ENCODE data around the gene C1orf50. TPM values are rescaled to one million over a fixed set of nuclear protein-coding genes. Genes with fewer than 3 reads are reported as not detected.
A peak's percentile ranks its signal among the peaks of the same experiment; 100 is the strongest.
"Not testable (repeated sequence)": the region's sequence is repeated elsewhere in the genome, so short reads cannot be mapped to it uniquely, and the experiment has no call there.

The C1orf50 gene
- 5.9 TPM for total RNA-seq

DNA sequence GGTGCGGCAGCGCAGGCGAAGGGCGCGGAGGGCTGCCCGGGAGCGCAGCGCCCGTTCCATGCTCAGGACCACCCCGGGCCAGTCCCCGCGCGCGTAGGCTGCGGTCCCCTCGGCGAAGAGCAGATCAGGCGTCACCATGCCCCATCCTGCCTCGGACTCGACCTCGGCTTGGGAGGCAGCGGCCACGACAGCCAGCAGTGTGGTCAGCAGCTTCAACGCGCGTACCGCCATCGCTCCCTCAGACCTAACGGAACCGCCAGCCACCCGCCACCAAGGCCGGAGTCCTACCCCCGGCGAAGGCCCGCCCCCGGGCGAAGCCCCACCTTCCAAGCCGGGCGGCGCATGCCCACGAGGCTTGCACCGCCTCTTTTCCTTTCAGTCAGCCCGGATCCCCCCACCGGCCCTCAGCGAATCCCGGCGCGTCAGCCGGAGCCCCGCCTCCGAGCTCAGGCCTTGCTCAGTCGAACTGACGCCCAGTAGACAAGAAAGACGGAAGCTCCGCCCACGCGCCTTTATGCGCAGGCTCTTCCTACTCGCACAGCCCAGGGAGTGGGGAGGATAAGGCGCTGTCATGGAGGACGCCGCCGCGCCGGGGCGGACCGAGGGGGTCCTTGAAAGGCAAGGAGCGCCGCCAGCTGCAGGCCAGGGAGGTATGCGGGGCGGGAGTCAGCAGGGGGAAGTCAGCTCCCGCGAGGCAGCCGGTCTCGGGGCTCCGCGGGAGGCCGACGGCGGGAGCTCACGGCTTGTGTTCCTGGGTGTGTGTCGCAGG lies at the start of gene C1orf50, which contains the start of gene P3H1:
Gene C1orf50, plus strand, starts transcription at position 509 of the 769 bp plus-strand sequence. Its CDS starts 63 bp downstream, at position 572.
Gene P3H1, minus strand, starts transcription at position 288 of the 769 bp plus-strand sequence. Its CDS starts 57 bp downstream, at position 231.
- DNase-seq = peak; percentile 100

DNA sequence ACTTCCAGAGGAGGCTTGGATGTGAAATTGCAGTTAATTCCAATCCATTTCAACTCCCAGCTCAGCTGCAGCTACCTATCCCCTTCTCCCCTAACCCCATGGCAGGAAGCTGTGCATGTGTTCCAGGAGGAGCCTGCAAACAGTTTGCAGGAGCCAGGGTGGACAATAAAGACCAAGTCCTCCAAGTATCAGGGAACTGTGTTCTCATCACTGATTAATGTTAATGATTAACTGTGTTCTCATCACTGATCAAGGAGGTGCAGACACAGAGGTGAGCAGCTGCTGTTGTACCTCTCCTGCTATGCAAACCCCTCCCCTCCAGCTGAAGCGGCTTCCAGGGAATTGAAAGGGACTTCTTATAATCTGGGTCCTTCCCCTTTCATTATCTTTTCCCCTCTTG lies 46.2 kb upstream of the C1orf50 start:
- DNase-seq = no peak

DNA sequence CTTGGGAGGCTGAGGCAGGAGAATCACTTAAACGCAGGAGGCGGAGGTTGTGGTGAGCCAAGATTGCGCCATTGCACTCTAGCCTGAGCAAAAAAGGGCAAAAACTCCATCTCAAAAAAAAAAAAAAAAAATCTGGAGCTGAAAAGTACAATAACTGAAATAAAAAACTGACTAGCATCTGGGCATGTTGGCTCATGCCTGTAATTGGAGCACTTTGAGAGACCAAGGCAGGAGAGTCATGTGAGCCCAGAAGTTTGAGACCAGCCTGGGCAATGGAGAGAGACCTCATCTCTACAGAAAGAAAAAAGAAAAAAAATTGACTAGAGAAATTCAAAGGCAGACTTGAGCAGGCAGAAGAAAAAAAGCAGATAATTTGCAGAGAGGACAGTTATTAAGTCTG lies 45.1 kb upstream of the C1orf50 start:
- DNase-seq = no peak

DNA sequence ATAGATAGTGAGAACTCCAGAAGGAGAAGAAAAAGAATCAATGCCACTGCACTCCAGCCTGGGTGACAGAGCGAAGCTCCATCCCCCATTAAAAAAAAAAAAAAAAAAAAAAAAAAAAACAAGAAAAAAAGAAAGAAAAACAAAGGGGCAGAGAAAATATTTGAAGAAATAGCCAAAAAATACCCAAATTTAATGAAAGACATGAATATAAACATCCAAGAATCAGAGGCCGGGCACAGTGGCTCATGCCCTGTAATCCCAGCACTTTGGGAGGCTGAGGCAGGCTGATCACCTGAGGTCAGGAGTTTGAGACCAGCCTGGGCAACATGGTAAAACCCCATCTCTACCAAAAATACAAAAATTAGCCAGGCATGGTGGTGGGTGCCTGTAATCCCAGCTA lies 44.6 kb upstream of the C1orf50 start:
- DNase-seq = not testable (repeated sequence)

DNA sequence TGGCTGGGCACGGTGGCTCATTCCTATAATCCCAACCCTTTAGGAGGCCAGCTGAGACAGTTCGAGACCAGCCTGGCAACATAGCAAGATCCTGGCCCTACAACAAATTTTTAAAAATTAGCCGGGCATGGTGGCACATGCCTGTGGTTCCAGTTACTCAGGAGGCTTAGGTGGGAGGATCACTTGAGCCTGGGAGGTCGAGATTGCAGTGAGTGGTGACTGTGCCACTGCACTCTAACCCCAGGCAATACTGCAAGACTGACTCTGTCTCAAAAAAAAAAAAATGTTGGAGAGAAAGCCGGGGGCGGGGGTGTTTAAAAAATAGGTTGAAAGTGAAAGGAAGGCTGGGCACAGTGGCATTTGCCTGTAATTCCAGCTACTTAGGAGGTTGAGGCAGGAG lies 43.5 kb upstream of the C1orf50 start:
- DNase-seq = no peak

DNA sequence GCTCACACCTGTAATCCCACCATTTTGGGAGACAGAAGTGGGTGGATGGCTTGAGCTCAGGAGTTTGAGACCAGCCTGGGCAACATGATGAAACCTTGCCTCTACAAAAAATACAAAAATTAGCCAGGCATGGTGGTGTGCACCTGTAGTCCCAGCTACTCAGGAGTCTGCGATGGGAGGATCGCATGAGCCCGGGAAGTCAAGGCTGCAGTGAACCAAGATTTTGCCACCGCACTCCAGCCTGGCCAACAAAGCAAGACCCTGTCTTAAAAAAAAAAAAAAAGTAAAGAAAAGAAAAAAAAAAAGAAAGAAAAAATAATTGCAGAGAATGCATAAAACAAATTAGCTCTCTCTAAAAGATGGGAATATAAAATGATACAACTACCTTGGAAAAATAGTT lies 41.2 kb upstream of the C1orf50 start:
- DNase-seq = not testable (repeated sequence)

DNA sequence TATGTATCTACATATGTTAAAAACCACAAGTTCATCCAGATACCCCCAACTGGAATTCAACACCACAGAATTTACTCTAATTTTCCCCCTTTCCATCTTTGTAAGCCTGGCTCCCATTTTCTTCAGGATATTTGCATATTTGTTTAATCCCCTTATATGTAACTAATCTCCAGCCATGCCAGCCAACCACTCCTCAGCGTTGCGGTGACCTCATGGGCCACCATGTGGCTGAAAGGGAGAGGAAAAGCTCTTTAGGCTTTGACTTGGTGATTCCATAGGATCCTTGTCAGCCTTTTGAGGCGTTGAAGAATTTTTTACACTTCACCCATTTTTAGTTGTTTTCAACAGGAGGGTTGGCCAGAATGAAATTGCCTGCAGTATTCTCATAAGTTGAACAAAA lies 37.0 kb upstream of the C1orf50 start:
- DNase-seq = no peak

DNA sequence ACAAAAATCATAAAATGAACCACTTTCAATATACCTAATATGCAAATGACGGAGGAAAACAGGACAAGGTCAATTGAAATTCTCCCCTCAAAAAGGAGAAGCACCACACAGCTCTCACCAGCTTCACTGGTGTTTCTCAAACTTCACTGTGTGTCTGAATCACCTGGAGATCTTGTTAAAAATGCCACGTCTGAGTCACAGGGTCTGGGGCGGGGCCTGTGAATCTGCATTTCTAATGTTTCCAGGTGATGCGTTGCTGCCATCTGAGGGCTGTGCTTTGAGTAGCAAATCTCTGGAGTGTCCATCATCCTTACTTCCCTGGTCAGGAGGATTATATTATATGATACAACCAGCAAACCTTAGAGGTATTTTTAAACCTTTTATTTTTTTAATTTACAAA lies 36.1 kb upstream of the C1orf50 start:
- no peak for DNase-seq

DNA sequence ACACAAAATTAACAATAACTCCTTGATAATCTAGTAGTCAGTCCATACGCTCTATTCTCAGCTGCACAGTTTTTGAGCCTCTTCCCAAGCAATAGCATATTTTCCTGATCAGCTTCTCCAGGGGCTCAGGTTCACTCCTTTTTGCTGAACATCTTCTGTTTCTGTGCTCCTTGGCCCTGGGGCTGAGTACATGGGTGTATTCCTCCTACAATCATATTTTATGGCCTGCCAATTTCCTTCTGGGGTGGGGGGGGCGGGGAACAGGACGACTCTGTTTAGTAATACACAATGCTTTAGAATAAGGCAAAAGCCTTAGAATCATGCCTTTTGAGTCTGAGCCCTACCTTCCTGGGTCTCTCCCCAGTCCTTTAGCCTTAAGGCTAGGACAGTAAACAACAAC lies 35.5 kb upstream of the C1orf50 start:
- DNase-seq = no peak

DNA sequence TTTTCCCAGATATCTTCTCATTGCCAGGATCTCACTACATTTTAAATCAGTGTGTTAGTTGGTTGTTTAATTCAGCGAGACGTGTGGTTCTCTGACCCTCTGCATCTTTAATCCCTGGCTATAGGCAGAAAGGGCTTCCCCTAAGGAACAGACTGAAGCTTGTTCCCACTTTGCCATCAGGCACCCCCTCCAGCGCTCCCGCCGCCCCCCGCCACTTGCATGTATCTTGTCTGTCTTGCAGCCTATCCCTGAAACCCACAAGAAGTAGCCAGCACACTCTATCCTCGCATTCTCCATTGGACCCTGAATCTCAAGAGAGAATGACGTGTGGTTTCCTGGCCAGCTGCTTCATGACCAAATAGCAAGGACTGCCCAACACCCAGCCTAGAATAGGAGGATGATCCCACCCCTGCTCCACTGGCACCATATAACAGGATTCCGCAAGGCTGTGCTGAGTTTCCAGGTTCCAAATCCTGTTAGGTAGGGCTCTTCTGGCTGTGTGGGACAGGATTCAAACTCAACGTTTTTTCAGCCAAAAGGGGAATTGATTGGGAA lies 34.8 kb upstream of the C1orf50 start:
- DNase-seq = no peak

DNA sequence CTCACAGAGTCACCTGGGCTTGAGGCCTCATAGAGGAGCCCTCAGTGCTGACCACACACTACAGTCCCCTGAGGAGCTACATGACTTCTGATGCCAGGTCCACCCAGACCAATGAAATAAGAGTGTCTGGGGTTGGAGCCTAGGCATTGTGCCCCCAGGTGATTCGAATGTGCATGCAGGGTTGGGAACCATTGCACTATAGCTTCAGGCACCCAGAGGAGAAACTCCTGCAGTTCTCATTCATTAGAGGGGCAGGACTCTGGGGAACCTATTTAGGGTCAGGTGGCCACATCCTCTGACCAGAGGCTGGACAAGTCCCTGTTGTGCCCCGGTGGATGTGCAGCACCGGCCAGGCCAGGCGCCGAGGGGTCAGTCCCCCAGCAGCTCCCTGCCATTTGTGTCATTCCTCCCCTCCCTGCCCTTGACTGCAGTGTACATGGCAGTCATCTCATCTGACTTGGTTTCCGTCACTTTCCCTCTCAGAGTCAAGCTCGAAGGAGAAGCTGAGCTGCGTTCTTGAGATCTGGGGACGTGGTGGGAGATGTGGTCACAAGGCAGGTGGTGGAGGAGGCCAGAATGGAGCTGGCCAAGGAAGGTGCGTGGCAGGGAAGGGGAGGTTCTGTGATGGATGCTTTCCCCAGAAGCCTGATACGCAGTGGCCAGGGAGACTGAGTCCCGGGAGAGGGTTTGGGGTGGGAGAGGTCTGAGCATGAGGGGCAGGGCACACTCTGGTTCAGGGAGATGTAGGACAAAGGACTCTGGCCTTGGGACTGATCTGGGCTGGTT lies 33.4 kb upstream of the C1orf50 start:
- DNase-seq = no peak

DNA sequence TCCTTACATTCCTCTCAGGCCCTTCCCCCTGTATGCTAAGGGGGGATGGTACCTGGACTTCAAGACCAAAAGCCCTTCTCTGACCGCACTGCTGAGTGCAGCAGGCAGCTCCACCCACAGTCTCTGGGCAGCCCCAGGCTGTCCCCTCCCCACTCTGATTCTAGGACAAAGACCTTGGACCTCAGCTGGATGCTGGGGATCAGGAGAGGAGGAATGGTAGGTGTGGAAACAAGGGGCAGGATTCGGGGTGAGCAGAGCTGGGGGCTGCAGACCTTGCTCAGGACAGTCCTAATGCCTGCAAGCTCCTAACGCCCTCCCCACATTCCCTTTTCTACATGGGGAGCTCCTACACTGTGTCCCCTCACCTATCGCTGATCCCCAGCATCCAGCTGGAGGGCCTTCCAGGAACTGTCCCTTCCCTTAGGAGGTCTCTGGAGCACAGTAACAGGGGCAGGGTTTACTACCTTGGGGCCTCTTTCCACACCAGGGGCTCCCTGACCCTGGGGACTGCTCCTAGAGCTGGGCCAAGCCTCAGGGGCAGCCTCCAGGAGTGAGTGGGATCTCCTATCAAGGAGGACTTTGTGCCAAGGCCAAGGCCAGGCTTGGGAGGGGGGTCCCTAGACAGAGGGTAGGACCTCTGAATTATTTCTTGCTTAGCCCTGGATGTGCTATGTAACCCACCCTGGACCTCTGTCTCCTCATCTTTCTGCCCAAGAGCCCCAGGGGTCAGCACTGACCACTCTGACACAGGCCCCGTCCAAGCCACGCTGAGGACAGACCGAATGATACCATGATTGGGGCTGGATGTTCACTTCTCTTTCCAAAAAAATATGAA lies 32.6 kb upstream of the C1orf50 start:
- DNase-seq = no peak

DNA sequence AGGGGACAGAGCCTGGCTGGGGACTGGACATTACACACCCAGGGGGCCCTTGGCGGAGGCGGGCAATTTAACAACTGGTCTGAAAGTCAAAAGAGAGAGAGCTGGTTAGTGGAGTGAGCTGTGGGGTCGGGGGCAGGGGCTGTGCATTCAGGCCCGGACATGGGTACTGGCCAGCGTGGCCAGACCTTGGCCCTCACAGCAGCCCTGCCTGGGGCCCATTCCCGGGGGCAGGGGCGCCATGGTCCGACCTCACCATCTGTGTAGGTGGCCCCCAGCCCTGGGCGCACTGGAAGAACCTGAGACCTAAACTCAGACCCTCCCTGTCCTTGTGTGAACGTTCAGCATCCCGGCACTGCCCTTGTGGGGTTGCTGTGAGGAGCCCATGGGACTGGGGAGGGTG lies 32.0 kb upstream of the C1orf50 start:
- DNase-seq = no peak

DNA sequence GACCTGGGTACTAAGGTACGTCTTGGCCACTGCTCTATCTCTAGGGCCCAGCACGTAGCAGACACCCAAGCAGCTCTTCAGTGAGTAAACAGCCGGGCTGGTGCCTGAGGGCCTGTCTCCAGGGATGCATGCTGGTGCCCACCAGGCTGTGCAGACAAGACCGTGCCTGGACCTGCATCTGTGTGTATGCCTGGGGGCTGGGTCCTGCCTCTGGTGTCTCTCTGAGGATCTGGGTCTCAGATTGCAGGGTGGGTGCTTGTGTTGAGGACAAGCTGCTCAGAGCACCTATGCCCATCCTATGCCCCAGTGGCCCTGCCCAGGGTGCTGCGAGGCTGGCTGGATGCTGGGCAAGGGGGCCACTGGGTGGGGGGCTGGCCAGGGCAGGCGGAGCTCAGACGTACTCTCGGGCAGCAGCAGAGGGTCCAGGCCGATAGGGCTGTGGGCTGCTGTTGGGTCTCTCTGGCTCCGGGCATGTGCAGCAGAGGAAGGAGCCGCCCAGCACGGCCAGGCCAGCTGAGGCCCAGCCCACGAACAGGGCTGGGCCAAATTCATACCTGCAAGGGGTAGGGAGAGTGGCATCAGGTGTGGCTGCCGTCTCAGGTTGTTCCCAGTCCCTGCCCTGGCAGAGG lies 31.5 kb upstream of the C1orf50 start:
- no peak for DNase-seq

DNA sequence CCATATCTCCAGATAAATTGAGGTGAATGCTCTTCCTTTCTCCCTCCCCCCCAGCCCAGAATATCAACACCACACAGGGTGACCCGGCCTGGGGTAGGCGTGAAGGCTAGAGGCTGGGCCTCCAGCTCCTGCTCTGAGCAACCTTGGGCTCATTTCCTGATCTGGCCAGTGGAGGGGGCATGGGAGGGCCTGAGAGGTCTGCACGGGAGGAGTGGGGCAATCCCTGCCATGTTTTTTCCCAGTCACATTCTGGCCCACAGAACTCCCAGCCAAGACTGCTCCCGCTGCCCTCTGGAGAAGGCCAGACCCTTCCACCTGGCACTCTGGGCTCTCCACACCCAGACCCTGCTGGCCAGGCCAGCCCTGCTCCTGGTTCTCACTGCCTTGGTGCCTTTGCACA lies 30.9 kb upstream of the C1orf50 start:
- no peak for DNase-seq

DNA sequence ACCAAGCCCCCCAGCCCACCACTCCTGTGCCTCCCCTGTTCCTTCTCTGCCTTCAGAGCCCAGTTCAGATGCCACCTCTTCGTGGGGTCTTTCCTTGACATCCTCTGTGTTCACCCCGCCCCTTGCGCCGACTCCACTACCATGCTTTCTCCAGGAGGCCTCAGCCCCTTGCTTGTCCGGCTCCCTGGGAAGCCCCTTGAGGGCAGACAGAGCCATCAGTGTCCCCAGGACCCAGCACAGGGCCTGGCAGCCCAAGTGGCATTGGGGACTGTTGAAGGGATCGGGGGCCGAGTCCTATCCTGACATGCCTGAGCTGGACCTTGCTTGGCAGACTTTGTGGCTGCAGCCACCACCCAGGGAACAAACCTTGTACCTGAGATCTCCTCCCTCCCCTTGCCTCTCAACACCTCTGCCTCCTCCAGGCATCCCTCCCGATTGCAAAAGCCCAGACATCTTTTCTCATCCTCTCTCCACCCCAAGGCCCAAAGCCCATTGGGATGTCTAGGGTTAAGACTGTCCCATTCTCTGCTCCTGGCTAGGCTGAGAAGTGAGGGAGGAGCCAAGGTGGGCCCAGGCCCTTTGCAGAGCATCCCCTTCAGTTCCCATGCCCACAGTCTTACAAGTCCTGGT lies 30.4 kb upstream of the C1orf50 start:
- DNase-seq = no peak

DNA sequence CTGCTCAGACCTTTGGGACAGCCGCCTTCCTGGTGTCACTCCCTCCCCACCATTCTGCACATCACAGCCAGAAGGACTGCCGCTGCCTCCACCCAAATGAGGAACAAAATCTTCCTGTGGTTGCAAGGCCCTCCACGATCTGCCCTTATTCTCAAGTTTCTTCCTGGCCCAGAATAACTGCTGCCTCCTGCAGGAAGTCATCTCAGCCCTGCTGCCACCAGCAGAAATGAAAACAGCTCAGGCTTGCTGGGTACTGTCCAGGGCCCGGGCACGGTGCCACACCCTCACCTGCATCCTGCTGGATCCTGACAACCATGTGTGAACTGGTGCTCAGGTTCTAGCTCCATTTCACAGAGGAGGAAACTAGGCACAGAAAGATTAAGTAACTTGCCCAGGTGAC lies 29.8 kb upstream of the C1orf50 start:
- DNase-seq = no peak

DNA sequence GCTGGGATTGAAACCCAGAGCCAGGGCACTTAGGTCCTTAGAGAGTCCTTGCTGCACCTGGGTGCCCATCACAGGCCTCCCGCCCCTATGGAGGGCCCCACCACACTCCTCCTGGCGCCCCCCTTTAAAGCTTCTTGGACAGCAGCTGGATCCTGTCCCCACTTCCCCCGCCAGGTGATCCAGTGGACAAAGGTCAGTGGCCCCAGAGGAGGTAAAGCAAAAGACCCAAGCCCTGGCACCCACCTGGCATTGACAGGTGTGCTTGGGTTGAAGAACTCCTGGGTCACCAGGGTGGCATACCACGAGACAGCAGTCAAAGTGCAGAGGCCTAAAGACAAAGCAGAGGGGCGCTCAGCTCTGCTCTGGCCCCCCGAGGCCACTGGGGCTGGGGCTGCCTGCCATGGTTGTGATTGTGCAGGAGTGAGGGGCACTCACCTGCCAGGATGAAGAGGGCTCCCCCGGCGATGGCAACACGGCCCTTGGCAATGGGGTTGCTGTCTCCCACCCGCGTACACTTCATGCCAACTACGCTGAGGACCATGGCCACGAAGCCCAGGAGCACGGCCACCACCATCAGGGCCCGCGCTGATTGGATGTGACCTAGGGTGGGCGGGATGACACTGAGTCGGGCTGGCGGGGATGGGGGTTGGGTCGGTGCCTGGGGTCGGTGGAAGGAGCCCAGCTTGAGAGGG lies 28.9 kb upstream of the C1orf50 start:
- no peak for DNase-seq

DNA sequence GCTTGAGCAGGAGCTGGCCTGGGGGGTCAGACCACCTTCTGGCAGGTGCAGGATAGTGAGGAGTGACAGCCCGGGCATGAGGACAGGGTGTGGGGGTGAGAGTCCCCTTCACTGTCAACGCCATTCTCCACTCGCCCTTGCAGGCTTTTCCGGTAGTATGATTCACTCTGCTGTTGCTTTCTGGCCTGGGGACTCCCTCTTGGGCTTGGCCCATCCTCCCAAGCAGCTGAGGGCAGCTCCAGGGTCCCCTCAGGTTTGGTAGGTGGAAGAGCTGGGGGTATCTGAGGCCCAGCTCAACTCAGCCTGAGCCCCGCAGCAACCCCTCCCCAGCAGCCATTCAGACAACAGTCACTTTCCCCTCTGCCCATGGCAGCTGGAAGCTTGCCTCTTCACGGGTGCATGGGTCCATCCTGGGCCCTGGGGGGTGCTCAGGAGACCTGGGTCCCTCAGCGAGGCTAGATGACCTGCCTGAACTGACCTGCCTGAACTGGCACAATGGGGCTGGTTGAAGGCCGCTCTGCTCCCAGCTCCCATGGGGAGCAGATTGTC lies 28.3 kb upstream of the C1orf50 start:
- no peak for DNase-seq
